ENCODE results near the gene PTAR1. TPM values are rescaled to one million over a fixed set of nuclear protein-coding genes. Genes with fewer than 3 reads are reported as not detected.

The PTAR1 gene
- total RNA-seq, 1 donor from 2014 or later = 56.5 TPM

DNA sequence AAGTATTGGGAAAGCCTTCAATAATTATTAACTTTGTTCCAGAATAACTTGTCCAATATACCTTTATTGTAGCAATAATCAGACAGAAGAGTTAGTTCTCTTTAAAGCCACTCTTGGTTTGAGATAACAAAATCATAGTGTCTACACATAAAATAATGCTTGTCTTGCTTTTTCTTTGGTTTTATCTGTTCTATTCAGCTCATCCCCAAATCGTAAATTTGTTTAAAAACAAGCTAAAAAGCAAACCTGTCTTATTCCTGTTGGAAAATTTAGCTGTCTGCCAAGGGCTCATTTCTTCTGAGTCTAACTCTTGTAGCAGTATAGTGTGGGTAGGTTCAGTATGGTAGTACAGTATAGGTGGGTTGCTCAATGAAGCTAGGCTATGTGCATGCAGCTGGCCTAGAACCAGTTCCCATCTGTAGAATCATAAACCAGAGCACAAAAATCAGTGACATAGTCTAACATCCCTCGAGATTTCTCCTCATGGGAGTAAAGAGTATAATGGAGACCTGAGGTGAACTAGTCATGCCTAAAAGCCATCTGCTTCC lies 69.7 kb downstream of the PTAR1 start:
- Mint-ChIP-seq H3K27ac (ENCODE audit: unreplicated experiment) (no peak overlapping the region), H3K27me3 (ENCODE audit: low read depth) (no peaks in the 10 kb centered on the region)
- TF ChIP-seq, protein P1, sequence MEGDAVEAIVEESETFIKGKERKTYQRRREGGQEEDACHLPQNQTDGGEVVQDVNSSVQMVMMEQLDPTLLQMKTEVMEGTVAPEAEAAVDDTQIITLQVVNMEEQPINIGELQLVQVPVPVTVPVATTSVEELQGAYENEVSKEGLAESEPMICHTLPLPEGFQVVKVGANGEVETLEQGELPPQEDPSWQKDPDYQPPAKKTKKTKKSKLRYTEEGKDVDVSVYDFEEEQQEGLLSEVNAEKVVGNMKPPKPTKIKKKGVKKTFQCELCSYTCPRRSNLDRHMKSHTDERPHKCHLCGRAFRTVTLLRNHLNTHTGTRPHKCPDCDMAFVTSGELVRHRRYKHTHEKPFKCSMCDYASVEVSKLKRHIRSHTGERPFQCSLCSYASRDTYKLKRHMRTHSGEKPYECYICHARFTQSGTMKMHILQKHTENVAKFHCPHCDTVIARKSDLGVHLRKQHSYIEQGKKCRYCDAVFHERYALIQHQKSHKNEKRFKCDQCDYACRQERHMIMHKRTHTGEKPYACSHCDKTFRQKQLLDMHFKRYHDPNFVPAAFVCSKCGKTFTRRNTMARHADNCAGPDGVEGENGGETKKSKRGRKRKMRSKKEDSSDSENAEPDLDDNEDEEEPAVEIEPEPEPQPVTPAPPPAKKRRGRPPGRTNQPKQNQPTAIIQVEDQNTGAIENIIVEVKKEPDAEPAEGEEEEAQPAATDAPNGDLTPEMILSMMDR (conservative IDR thresholded peaks at IDR 0.05) = no peak

DNA sequence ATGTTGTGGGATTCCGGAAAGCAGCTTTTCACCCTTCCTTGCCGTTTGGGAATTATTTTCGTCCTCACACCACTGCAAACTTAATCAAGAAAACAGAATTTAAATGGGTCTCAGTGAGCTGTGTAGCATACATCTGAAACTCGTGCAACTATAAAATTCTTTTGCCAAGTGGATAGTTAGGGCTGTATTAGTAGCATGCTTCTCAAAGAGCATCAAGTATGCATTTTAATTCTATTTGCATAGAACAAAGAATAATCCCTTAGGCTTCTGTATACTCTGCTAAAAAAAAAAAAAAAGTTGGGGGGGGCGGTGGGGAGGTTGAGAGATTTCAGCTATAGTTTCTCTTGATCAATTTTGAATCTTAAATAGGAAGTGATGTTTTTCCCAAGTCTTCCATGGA lies 75.9 kb downstream of the PTAR1 start:
- no peak for DNase-seq (ENCODE audit: low read depth, low spot score)
- H3K27me3 Mint-ChIP-seq (ENCODE audit: low read depth) = no peaks in the 10 kb centered on the region
- H3K4me1 Mint-ChIP-seq = no peaks in the 10 kb centered on the region
- no peaks in the 10 kb centered on the region for H3K36me3 Mint-ChIP-seq (ENCODE audit: low read depth)
- H3K27ac Mint-ChIP-seq (ENCODE audit: unreplicated experiment) = no peak overlapping the region
- H3K4me3 Mint-ChIP-seq = no peak overlapping the region
- no peaks in the 10 kb centered on the region for H3K9me3 Mint-ChIP-seq
- TF ChIP-seq, protein P1 (conservative IDR thresholded peaks at IDR 0.05) = no peak

More for the DNA sequence above, 69.7 kb downstream of the PTAR1 start:
- no peaks in the 10 kb centered on the region for H3K4me1 Mint-ChIP-seq
- H3K4me3 Mint-ChIP-seq = no peak overlapping the region
- DNase-seq (ENCODE audit: low read depth, low spot score) = no peak
- peaks cover 13% of the 10 kb centered on the region for H3K9me3 Mint-ChIP-seq
- H3K36me3 Mint-ChIP-seq (ENCODE audit: low read depth) = no peaks in the 10 kb centered on the region

DNA sequence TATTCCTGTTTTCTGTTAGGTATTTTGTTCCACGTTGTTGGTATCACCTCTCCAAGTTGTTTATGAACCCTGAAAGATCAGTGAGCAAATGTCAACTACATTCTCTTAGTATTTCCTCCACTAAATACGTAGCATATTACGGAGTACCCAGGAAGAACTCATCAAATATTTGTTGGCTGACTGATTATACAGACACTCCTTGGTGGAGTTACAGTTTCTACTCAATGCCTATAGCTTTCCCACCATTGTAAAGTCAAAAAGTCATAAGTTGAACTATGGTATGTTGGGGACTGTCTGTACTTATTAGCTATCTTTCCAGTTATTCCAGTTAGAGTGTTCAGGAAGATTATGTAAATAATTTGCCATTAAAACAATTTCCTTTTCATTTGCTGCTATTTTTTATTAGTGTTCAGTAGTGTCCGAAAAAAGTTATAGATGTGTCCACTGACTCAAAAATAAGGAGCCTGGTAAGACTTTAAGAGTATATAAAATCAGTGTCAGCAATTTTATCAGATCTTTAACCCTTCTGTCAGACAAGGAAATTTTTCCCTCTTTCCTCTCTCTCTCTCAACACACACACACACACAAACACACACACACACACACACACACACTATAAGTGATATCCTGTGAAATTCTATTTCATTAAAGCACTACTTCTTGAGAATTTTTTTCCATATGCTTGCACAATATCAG lies 80.8 kb downstream of the PTAR1 start:
- DNase-seq (ENCODE audit: low read depth, low spot score) = no peak
- H3K27ac Mint-ChIP-seq (ENCODE audit: unreplicated experiment) = no peak overlapping the region
- no peaks in the 10 kb centered on the region for H3K4me1 Mint-ChIP-seq
- no peaks in the 10 kb centered on the region for H3K27me3 Mint-ChIP-seq (ENCODE audit: low read depth)
- H3K9me3 Mint-ChIP-seq = no peaks in the 10 kb centered on the region
- no peaks in the 10 kb centered on the region for H3K36me3 Mint-ChIP-seq (ENCODE audit: low read depth)
- H3K4me3 Mint-ChIP-seq = no peak overlapping the region
- TF ChIP-seq, protein P1 (conservative IDR thresholded peaks at IDR 0.05) = no peak

DNA sequence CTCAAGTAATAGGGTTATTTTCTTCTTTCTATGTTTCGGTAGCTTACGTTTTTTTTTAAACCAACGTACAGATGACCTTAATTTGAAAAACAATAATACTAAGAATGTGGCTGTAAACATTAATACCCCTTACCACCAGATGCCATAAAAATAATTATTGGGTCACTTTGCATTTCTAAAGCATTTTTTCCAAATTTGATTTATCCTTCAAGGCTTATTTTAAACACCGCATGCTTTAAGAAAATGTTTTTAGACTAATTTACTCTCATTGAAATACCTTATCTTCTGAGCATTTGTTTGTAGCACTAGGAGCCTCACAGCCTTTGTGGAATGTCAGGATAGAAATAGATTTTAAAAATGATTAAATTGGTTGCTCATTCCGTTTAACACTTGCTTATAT lies 81.9 kb downstream of the PTAR1 start:
- Mint-ChIP-seq H3K27me3 (ENCODE audit: low read depth) (no peaks in the 10 kb centered on the region), H3K9me3 (no peaks in the 10 kb centered on the region), H3K36me3 (ENCODE audit: low read depth) (no peaks in the 10 kb centered on the region), H3K4me1 (peaks cover 5% of the 10 kb centered on the region), H3K27ac (ENCODE audit: unreplicated experiment) (no peak overlapping the region), H3K4me3 (no peak overlapping the region)
- TF ChIP-seq, protein P1 (conservative IDR thresholded peaks at IDR 0.05) = no peak
- no peak for DNase-seq (ENCODE audit: low read depth, low spot score)

DNA sequence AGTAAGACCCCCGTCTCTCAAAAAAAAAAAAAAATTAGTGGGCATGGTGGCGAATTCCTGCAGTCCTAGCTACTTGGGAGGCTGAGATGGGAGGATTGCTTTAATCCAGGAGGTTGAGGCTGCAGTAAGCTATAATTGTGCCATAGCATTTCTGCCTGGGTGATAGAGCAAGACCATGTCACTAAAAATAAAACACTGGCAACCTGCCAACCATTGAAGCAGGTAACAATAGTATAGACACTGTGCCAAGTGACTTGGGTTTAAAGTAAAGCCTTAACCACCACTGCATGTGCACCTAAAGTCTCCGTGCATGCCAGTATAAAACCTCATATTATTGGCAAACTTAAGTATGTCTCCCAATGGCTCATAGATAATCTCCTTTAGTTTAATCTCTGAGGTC lies 84.2 kb downstream of the PTAR1 start:
- H3K4me3 Mint-ChIP-seq = no peak overlapping the region
- no peak for DNase-seq (ENCODE audit: low read depth, low spot score)
- no peak overlapping the region for H3K27ac Mint-ChIP-seq (ENCODE audit: unreplicated experiment)

More for the DNA sequence above, 84.2 kb downstream of the PTAR1 start:
- H3K36me3 Mint-ChIP-seq (ENCODE audit: low read depth) = no peaks in the 10 kb centered on the region
- TF ChIP-seq, protein P1 (conservative IDR thresholded peaks at IDR 0.05) = no peak
- H3K9me3 Mint-ChIP-seq = no peaks in the 10 kb centered on the region
- H3K27me3 Mint-ChIP-seq (ENCODE audit: low read depth) = peaks cover 13% of the 10 kb centered on the region
- H3K4me1 Mint-ChIP-seq = peaks cover 17% of the 10 kb centered on the region

Data from neural crest cell (in vitro differentiated cells).